HG03097 (cell line): ENCODE results near the gene DYSF.
"Not testable (repeated sequence)": the region's sequence is repeated elsewhere in the genome, so short reads cannot be mapped to it uniquely, and the experiment has no call there.

Source experiments
- ATAC-seq: cut with Tn5 transposase; IDR thresholded peaks from one replicate; pipeline ENCODE4 v1.9.1; 2021; ENCODE audit not compliant: unreplicated experiment, low FRiP score

The DYSF gene

DNA sequence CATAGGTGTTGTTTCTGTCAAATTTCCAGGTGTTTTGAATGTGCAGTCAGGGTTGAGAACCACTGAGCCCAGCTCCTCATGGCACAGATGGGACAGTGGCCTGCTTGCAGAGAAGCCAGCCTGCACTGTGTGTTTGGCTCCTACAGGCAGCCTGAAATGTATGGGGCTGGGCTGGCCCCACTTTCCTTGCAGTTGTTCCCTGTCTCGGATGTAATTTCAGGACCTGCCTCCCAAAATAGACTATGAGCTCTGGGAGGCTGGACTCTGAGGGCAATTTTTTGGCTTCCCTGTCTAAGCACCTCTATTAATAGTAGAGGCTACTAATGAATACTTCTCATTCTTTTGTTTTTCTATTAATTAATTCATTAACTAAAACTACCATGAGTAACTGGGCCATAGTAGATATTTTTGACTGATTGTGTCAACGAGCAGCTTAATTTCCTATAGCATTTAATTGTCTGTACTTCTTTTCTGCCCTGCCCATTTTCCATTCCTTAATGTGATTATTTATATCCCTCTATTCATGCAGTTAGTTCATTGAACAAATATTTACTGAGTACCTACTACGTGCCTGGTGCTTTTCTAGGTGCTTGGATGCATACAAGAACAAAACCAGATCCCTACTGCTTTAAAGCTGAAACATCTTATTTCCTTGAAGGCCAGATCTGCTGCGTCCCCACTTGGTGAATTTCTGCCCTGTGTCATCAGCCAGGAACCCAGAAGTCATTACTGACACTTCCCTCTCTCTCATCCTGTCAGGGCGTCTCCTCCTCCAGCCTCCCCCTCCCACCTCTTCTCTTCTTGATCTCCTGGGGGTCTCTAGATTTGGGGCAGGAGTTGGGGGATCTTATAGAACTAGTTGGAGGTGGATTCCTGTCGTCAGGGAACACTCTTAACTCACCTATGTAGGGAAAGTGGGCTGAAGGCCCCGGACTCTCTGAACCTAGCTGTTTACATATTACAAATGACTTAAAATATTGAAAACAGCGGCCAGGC, 16.3 kb downstream of the DYSF start:
- ATAC-seq: no peak

DNA sequence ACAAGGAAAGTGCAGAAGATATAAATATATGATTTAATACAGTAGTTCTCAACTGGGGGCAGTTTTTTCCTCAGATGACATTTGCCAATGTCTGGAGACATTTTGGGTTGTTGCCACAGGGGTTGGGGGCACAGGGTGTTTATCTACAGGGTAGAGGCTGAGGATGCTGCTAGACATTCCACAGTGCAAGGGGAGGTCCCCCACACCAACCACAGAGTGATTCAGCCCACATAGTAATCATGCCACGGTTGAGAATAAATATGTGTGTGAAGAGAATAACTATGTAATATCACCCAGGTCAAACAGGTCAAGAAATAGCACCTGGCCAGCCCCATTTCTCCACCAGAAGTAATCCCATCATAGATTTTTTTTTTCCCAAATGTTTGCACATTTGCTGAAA, 17.9 kb downstream of the DYSF start:
- ATAC-seq: no peak

DNA sequence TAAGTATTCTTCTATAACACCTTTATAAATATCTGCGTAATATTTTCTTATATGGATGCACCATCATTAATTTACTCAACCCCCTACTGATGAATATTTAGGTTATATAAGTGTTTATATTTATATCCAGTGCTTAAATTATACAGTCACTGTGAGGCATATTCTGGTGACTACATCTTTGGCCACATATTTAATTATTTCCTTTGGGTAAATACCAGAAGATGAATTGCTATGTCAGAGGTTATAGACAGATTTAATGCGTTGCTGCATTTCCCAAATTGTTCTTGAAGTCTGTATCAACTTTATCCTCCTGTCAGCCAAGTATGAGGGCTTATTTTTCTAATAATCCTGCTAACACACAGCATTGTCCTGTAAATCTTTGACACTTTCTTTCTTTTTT, 18.7 kb downstream of the DYSF start:
- ATAC-seq: no peak

DNA sequence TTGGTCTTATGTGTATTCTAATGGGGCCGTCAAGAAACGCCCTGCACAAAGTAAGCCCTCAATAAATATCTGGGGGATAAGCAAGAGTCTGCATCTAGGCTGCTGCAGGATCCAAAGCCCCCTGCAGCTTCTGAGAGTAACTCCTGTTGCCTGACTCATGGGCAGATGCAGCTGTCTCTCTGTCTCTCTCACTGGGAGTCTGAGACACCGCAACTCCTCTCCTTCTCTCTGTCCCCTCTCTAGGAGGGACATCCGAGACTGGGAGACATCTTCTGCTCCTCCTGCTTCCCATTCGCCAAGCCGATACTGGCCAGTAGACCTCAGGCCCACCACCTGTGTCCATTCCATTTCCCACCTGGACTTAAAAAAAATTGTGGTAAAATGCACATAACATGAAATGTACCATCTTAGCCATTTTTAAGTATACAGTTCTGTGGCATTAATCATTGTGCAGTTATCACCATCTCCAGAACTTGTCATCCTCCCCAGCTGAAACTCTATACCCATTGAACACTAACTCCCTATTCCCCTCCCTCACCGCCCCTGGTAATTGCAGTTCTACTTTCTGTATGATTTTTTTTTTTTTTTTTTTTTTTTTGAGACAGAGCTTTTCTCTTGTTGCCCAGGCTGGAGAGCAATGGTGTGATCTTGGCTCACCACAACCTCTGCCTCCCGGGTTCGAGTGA, 20.1 kb downstream of the DYSF start:
- no peak for ATAC-seq

DNA sequence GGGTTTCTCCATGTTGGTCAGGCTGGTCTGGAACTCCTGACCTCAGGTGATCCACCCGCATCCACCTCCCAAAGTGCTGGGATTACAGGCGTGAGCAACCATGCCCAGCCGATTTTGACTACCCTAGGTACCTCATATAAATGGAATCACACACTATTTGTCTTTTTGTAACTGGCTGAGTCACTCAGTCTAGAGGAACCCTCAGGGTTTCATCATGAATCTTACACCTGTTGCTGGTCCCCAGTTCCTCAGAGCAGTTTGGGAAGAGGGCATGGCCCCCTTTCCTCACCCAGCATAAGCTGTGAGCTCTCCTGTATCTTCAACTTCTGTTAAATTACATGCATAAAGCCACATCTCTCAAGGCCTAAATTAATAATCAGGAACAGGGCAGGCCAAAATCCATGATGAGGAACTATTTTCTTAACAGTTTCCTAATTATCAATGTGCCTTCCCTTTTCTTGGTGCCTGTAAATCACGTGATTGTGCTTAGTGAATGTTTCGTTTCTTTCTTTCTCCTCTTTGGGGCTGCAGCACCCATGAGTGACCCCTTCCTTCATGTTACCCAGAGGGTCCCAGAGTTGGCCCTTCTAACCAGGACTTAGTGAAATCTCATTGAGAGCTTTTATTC, 20.9 kb downstream of the DYSF start:
- no peak for ATAC-seq

DNA sequence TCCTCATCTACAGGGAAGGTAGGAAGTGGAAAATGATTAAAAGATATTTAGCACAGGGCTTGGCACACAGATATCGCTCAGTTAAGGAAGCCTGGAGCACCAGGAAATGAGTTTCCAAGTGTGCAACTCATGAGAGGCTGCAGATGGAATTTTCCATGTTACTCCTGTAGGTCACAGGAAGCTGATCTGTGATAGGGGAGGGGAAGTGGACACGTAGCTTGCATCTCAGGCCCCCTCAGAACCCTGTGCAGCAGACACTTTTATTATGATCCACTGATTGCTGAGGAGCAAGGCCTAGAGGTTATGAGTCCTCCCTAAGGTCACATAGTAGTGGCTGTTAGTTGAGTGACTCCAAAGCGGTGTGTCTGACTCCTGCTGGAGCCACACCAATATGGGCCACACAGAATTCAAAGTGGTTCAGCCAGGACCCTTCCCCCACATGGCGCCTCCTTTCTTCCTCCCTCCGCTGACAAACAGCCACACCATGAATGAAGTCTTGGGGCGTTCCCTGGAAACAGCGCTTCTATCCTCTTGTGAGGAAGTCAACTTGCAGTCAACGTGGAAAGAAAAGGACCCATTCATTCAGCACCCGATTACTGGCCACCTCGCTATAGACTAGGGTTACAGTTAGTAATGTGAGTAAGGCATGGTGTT, 21.5 kb downstream of the DYSF start:
- no peak for ATAC-seq

DNA sequence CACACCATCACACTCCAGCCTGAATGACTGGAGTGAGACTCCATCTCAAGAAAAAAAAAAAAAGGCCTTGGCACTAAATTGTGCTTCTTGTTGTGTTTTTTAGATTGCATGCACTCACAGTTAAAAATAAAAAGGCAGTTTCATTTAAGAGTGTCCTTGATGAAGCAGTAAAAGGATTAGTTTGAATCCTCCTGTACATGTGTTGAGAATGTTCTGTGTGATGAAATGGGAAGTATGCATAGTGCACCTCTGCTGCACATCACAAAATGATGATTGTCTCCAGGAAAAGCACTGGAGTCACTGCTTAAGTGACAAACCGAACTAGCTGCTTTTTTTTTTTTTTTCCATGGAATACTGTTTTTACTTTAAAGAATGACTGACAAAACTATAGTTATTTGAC, 23.1 kb downstream of the DYSF start:
- no peak for ATAC-seq

DNA sequence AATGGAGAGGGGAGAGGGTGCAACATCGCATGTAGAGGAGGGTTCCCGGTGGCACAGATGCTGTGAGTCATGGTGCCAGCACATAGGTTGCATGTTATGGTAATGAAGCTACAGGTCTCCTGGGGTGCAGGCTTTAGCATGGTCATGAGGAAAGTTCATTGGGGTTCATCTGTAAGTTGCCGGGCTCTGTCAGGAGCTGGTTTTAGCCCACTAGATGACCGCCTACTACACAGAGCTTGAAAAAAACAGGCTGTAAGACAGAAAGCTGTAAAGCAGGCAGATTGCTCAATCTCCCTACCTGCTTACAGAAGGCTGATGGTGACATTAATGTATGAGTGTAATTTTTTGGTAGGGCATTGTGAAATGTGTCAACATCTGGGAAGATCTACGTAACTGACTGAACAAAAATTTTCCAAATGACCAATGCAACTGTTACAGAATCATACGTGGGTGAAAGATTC, 23.9 kb downstream of the DYSF start:
- ATAC-seq: no peak

DNA sequence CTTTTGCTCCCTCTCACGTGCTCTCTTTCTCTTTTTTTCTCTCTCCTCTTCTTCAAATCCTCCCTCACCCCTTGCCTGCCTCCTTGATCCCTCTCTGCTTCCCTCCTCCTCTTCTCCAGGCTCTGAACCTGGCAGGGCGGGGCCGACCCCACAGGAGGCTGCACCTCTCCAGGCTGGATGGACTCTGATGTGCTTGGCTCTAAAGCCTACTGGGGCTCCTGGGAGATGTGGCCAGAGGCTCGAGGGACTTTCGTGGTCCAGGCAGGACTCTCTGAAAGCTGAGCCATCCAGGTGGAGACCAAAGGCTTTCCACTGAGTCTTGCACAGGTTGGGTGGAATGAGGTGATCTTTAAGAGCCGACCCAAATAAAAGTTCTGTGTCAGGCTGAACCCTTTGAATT, 25.4 kb downstream of the DYSF start:
- no peak for ATAC-seq

DNA sequence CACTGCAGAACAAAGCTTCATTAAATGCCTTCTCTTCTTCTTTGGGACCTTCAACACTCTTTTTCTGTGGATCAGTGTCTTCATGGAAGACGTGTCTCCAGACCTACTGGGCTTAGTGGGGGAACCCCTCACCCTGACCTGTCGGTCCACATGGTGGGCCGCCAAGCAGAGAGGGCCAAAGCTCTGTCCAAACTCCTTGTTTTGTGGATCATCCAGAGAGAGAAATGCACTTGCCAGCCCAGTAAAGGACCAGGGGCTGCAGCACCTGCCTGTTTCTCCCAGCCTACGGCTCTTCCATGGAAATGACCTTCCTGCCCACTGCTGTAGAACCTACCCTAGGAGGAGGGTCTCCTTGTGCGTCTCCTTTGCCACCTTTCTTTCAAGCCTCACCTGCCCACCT, 25.9 kb downstream of the DYSF start:
- ATAC-seq: no peak

DNA sequence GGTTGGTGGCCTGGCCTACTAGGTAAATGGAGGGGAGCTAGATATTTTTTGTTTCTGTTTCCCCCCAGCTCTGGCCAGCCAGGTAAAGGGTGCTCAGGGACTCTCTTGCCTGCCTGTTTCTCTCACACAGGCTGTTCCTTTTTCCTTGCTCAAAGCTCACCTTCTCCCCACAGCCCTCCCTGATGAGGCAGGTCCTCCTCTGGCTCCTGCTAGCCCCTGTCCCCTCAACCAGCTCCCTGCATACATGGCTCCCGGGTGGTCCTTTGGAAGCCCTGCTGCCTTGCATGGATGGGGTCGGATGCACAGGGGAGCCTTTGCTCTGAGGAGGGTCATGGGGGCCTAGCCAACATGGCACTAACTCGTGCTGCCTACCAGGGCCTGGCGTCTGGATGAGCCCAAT, 27.8 kb downstream of the DYSF start:
- ATAC-seq: no peak

DNA sequence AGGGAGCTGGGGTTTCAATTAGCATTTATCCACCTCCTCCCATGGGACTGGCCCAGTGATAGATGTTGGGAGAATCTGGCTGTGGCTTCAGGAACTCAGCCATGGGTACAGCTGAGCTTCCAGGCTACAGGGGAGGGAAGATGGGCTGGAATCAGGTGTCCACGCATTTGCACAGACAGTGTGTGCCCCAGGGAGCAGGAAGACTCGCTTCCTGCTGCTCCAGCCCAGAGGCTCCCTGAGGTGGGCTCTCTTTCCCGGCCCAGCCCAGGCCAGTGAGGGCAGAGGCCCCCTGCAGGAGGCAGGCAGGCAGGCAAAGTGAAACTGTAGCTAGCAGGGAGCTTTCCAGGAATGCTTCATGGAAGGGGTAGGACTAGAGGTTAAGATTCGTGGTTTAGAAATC, 28.7 kb downstream of the DYSF start:
- no peak for ATAC-seq

DNA sequence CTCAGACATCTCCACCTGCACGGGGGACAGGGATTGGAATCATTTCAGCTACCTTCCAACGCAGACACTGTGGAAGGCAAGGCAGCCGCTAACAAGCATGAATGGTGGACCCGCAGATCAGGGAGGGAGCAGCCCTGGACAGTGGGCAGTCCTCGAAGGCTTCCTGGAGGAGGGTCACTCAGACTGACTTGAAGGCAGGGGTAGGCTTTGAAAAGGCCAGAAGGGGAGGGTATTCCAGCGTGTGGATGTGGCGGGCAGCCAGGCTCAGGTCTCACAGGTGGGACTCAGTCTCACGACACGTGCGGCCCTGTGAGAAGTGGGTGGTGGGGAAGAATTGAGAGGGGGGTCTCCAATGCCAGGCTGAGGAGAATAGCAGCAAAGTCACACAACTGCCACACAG, 29.9 kb downstream of the DYSF start:
- no peak for ATAC-seq

DNA sequence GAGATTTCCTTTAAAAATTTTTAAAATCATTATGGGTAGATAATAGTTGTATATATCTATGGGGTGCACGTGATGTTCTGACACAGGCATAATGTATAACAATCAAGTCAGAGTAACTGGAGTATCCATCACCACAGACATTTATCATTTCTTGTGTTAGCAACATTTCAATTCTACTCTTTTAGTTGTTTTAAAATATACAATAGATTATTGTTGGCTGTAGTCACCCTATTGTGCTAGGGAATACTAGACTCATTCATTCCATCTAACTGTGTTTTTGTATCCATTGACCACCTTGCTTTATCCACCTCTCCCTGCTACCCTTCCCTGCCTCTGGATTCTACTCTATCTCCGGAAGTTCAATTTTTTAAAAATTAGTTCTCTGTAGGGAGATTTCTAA, 31.0 kb downstream of the DYSF start:
- no peak for ATAC-seq

DNA sequence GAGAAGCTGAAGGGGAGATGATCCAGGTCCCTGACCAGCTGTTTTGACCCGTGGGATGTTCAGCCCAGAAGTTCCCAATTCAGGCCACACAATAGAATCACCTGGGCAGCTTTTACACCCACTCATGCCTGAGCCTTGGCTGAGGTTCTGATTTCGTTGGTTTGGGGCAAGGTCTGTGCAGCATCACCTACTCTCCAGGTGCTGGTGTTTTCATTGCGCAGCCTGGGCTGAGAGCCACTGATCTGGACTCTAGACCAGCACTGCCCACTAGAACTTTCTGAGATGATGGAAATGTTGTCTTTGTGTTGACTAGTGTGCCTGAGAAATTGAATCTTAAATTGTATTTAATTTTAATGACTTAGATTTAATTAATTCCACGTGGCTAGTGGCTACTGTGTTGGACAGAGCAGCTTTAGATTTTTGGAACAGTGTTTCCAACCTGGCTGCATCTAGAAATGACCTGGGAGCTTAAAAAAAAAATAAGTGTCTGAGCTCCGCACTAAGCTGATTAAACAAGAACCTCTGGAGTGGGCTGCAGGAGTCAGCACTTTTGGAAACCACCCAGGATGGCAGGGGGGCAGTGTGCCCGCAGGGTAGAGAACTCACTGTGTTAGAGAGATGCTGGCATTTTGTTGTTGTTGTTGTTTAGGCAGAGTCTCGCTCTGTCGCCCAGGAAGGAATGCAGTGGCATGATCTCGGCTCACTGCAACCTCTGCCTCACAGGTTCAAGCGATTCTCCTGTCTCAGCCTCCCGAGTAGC, 33.7 kb downstream of the DYSF start:
- no peak for ATAC-seq

DNA sequence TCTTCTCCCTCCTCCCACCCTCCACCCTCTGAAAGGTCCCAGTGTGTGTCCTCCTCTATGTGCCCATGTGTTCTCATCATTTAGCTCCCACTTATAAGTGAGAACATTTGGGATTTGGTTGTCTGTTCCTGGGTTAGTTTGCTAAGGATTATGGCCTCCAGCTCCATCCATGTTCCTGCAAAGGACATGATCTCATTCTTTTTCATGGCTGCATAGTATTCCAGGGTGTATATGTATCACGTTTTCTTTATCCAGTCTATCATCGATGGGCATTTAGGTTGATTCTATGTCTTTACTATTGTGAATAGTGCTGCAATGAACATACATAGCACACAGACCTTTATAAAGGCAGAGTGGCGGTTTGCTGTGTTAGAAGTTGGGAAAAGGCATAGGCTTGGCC, 38.2 kb downstream of the DYSF start:
- not testable (repeated sequence) for ATAC-seq

DNA sequence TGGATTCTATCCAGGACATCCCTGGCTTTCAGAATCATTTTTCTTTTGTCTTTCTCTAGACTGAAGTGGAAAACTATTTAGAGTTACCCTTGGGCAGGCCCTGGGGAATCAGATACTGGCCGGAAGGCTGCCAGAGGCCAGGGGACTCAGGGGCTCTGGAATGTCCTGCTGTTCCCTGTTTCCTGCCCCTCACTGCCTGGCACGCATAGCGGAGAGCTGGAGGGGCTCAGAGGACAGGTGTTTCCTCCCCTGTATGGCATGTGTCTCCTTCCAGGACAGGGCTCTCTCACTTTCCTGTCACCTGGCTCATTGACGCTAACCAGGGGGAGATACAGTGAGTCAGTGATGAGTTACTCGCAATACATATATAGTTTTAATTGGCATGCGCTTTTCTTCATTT, 38.8 kb downstream of the DYSF start:
- ATAC-seq: no peak

DNA sequence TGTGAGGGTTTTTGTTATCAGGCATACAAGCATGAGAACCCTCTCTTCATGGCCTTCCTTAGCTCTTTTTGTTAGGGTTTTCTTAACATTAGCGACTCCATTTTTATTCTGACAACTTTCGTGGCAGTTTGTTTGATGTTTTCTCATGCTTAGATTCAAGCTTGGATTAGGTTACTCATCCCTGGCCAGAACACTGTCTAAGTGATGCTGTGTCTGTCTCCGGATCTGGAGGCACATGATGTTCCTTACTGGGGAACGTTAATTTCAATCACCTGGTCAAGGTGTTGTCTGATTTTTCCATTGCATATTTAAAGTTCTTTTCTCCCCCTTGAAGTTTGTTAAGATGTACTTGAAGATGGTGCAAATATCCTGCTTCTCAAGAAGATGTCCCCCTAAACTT, 40.7 kb downstream of the DYSF start:
- ATAC-seq: no peak

DNA sequence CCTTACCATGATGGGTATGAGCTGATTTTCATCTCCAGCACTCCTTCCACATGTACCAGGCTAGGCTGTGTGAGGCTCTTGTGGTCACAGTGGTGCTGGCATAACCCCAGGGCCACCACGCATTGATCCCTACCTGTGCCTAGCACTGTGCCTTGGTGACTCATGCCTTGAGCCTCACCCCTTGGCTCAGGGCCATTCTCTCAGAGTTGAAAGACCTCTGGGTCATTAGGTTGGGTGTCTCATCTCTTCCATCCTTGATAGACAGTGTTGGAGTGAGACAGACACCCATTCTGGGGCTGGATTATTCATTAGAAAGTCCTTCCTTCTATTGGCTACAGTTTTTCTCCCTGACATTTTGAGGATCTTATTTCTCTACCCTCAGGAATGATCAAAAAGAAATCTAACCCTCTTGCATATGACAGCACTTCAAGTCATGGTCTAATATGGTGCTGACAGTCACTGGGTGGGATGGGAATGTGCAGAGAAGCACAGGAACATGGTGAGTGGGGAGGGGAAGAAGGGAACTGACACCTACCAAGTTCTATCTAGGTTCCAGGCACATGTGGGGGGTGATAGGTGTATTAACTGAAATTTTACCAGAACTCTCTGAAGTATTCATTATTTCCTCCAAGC, 41.3 kb downstream of the DYSF start:
- no peak for ATAC-seq
